ENCODE data around the gene VEPH1.

DNA sequence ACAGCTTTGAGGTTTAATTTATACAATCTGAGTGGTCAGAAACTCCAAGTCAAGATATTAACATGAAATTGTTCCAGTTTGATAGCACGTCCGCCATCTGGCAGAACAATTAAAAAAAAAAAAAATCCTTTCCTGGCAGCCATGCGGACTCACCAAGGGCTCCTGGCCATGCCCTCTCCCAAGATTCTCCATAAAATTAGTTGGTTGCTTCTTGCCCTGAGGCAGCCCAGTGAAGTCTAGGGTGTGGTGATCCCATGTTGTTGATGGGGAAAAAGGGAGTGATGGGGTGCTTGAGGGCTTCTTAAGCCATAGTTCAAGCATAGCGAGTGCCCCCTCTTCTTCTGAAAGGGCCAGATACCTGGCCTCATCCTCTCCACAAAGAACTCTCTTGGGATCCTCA, 261.6 kb downstream of the VEPH1 start:
- TF ChIP-seq, protein P1, sequence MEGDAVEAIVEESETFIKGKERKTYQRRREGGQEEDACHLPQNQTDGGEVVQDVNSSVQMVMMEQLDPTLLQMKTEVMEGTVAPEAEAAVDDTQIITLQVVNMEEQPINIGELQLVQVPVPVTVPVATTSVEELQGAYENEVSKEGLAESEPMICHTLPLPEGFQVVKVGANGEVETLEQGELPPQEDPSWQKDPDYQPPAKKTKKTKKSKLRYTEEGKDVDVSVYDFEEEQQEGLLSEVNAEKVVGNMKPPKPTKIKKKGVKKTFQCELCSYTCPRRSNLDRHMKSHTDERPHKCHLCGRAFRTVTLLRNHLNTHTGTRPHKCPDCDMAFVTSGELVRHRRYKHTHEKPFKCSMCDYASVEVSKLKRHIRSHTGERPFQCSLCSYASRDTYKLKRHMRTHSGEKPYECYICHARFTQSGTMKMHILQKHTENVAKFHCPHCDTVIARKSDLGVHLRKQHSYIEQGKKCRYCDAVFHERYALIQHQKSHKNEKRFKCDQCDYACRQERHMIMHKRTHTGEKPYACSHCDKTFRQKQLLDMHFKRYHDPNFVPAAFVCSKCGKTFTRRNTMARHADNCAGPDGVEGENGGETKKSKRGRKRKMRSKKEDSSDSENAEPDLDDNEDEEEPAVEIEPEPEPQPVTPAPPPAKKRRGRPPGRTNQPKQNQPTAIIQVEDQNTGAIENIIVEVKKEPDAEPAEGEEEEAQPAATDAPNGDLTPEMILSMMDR (IDR thresholded peaks at IDR 0.05; ENCODE audit: insufficient read depth, low read length), result no peak
- no peak for TF ChIP-seq POLR2AphosphoS5 (IDR thresholded peaks at IDR 0.05; ENCODE audit: low read depth)
